IMR-90 (cell line): Measurements from ENCODE around the gene HOXC13.

Experiments used
- CEBPB ChIP-seq: IDR thresholded peaks from 2 replicates; pipeline ENCODE4 v1.6.1; 2012; ENCODE audit warnings: low read depth, low read length, improper control_type of control experiment
- MAFK ChIP-seq: IDR thresholded peaks from 2 replicates; pipeline ENCODE4 v1.6.1; 2012; ENCODE audit warnings: low read depth, low read length, improper control_type of control experiment
- RFX5 ChIP-seq: IDR thresholded peaks from 2 replicates; pipeline ENCODE4 v1.8.0; 2012; ENCODE audit warnings: low read depth, mild to moderate bottlenecking, low read length, moderate library complexity
- TF ChIP-seq, protein P1 (sequence below): conservative IDR thresholded peaks from 2 replicates; pipeline ENCODE4 v1.5.1; 2012; ENCODE audit warnings: mild to moderate bottlenecking, low read depth, low read length, improper control_type of control experiment

DNA sequence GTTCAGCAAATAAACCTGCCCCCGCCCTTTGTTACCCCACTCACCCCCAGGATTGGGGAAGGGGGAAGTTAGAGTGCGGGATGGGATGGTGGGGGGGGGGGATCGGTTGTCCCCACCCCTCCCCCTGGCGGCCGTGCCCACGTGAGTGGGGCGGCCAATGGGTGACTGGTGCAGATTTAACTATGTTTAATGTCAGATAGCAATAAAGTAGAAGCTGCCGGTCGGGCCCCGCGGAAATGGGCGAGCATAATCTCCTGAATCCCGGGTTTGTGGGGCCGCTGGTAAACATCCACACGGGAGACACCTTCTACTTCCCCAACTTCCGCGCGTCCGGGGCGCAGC, 16.0 kb downstream of the HOXC13 start, which contains the start of gene HOXC12:
- TF ChIP-seq CEBPB (no peak), MAFK (no peak), RFX5 (no peak)
- TF ChIP-seq, protein P1, sequence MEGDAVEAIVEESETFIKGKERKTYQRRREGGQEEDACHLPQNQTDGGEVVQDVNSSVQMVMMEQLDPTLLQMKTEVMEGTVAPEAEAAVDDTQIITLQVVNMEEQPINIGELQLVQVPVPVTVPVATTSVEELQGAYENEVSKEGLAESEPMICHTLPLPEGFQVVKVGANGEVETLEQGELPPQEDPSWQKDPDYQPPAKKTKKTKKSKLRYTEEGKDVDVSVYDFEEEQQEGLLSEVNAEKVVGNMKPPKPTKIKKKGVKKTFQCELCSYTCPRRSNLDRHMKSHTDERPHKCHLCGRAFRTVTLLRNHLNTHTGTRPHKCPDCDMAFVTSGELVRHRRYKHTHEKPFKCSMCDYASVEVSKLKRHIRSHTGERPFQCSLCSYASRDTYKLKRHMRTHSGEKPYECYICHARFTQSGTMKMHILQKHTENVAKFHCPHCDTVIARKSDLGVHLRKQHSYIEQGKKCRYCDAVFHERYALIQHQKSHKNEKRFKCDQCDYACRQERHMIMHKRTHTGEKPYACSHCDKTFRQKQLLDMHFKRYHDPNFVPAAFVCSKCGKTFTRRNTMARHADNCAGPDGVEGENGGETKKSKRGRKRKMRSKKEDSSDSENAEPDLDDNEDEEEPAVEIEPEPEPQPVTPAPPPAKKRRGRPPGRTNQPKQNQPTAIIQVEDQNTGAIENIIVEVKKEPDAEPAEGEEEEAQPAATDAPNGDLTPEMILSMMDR, result no peak
